SK-N-MC (cell line): ENCODE data around the gene CDH23.

Experiments used
- EZH2 ChIP-seq: fragments of 200-600 bp; sonication (generic); IDR thresholded peaks from one replicate; pipeline ENCODE4 v1.6.1; 2017; ENCODE audit warnings: antibody characterized with exemption
- POLR2AphosphoS5 ChIP-seq: IDR thresholded peaks from 2 replicates; pipeline ENCODE4 v1.6.1; 2012; ENCODE audit warnings: mild to moderate bottlenecking, low read depth, low read length, borderline replicate concordance

- TF ChIP-seq EZH2: no peak
- TF ChIP-seq POLR2AphosphoS5: no peak
Measured at GRCh38 chr10:71442859-71443570, 46.3 kb downstream of the CDH23 start.
